Activated CD8-positive, alpha-beta T cell treated with anti-CD3 and anti-CD28 coated beads for 36 hours (primary cell): Measurements from ENCODE around the gene ELK4. TPM values are rescaled to one million over a fixed set of nuclear protein-coding genes. Genes with fewer than 3 reads are reported as not detected.
A peak's percentile ranks its signal among the peaks of the same experiment; 100 is the strongest.

Experiments
- ATAC-seq: fragments of 200-7000 bp; cut with Tn5 transposase; one replicate; pipeline ENCODE4 v1.10.0; 2021; ENCODE audit warnings: mild to moderate bottlenecking, moderate library complexity
- CTCF ChIA-PET: fragments of 350-600 bp; sonication (Branson Sonifier 250); formaldehyde crosslinking; loops from one replicate; lab custom pipeline; 2021; ENCODE audit warnings: antibody characterized with exemption; lab: Charles Lee
- POLR2A ChIA-PET: fragments of 350-600 bp; sonication (Branson Sonifier 250); formaldehyde crosslinking; loops from one replicate; lab custom pipeline; 2021; ENCODE audit warnings: antibody characterized with exemption; lab: Charles Lee
- DNase-seq: peaks from one replicate; pipeline ENCODE4 v3.0.0-alpha.2; 2020
- H3K27ac Mint-ChIP-seq: one replicate; pipeline ENCODE4 v1.8.0; 2021; ENCODE audit warnings: mild to moderate bottlenecking, mixed read lengths
- H3K27me3 Mint-ChIP-seq: one replicate; pipeline ENCODE4 v1.8.0; 2021; ENCODE audit warnings: mixed read lengths
- H3K36me3 Mint-ChIP-seq: one replicate; pipeline ENCODE4 v1.8.0; 2021; ENCODE audit warnings: low read depth, mixed read lengths
- H3K4me1 Mint-ChIP-seq: one replicate; pipeline ENCODE4 v1.8.0; 2021; ENCODE audit warnings: low read depth, mixed read lengths
- H3K4me3 Mint-ChIP-seq: one replicate; pipeline ENCODE4 v1.8.0; 2021; ENCODE audit warnings: mild to moderate bottlenecking, moderate library complexity, mixed read lengths
- H3K9me3 Mint-ChIP-seq: one replicate; pipeline ENCODE4 v1.8.0; 2021; ENCODE audit warnings: mixed read lengths
- CTCF ChIP-seq: fragments of 200-600 bp; IDR thresholded peaks from one replicate; pipeline ENCODE4 v1.8.0; 2022; ENCODE audit warnings: antibody characterized with exemption, mild to moderate bottlenecking
- intact Hi-C: fragments of 100-400 bp; cut with micrococcal nuclease; formaldehyde crosslinking; loops from one replicate; pipeline ENCODE4 v1.10.0; 2022
- total RNA-seq, 2 experiments: library from RNA; stranded (reverse); gene quantifications; one replicate each; pipeline ENCODE4 v1.2.3, GENCODE V29; 2021

ELK4 gene
- total RNA-seq, 2 experiments from 2014 or later, result 61.5 to 62.1 TPM

- DNase-seq, result peak; percentile 94
These were observed 622 bp downstream of the ELK4 start for GRCh38 chr1:205631010-205631767.

GRCh38 chr1:205630651-205631009 is 1.2 kb downstream of the ELK4 start:
- ATAC-seq, result no peak

More at GRCh38 chr1:205631010-205631767, 622 bp downstream of the ELK4 start:
- H3K36me3 Mint-ChIP-seq, result peaks cover 34% of the 10 kb centered on the region
- no peaks in the 10 kb centered on the region for H3K27me3 Mint-ChIP-seq
- H3K27ac Mint-ChIP-seq, result peak overlapping the region; percentile 96
- ChIA-PET POLR2A (interaction anchor here (0.9 to 4.8 kb wide), 13 partner anchors 11 to 141 kb away, joined by 3 to 119 read pairs (median 5); no protein-coding TSS in a partner anchor), CTCF (interaction anchor here (1.0 to 11.8 kb wide), 13 partner anchors 11 to 346 kb away, joined by 3 to 306 read pairs (median 9); a partner anchor contains a TSS)
- H3K4me3 Mint-ChIP-seq, result peak overlapping the region; percentile 93
- H3K9me3 Mint-ChIP-seq, result no peaks in the 10 kb centered on the region
- ATAC-seq, result peak; percentile 76
- intact Hi-C loops, result no loop called here
- peaks cover 40% of the 10 kb centered on the region for H3K4me1 Mint-ChIP-seq
- no peak for TF ChIP-seq CTCF

GRCh38 chr1:205630241-205630640 is 1.6 kb downstream of the ELK4 start:
- H3K27me3 Mint-ChIP-seq, result no peaks in the 10 kb centered on the region
- ChIA-PET POLR2A (interaction anchor here (0.6 to 4.8 kb wide), 9 partner anchors 10 to 72 kb away, joined by 3 to 119 read pairs (median 5); no protein-coding TSS in a partner anchor), CTCF (interaction anchor here (4.1 to 11.8 kb wide), 3 partner anchors 29 to 38 kb away, joined by 26 to 306 read pairs (median 55); no protein-coding TSS in a partner anchor)
- no peak for TF ChIP-seq CTCF
- H3K9me3 Mint-ChIP-seq, result no peaks in the 10 kb centered on the region
- ATAC-seq (no peak), DNase-seq (no peak)
- peak overlapping the region; percentile 93 for H3K4me3 Mint-ChIP-seq
- H3K27ac Mint-ChIP-seq, result peak overlapping the region; percentile 96
- peaks cover 49% of the 10 kb centered on the region for H3K4me1 Mint-ChIP-seq
- intact Hi-C loops, result no loop called here
- H3K36me3 Mint-ChIP-seq, result peaks cover 39% of the 10 kb centered on the region

More at GRCh38 chr1:205630651-205631009, 1.2 kb downstream of the ELK4 start:
- no peak for TF ChIP-seq CTCF
- Mint-ChIP-seq H3K4me1 (peaks cover 46% of the 10 kb centered on the region), H3K9me3 (no peaks in the 10 kb centered on the region), H3K27ac (peak overlapping the region; percentile 96), H3K27me3 (no peaks in the 10 kb centered on the region), H3K4me3 (peak overlapping the region; percentile 93), H3K36me3 (peaks cover 39% of the 10 kb centered on the region)
- ChIA-PET CTCF (interaction anchor here (1.0 to 11.8 kb wide), 5 partner anchors 25 to 142 kb away, joined by 3 to 306 read pairs (median 26); no protein-coding TSS in a partner anchor), POLR2A (interaction anchor here (0.9 to 4.8 kb wide), 9 partner anchors 10 to 141 kb away, joined by 3 to 119 read pairs (median 5); no protein-coding TSS in a partner anchor)
- no peak for DNase-seq
- intact Hi-C loops, result no loop called here

- ATAC-seq (no peak), DNase-seq (peak; percentile 19)
- no peak for TF ChIP-seq CTCF
- H3K36me3 Mint-ChIP-seq, result peaks cover 39% of the 10 kb centered on the region
- no peaks in the 10 kb centered on the region for H3K9me3 Mint-ChIP-seq
- H3K4me1 Mint-ChIP-seq, result peaks cover 54% of the 10 kb centered on the region
- CTCF ChIA-PET, result interaction anchor here (2.1 to 11.8 kb wide), 4 partner anchors 16 to 38 kb away, joined by 6 to 306 read pairs (median 40); no protein-coding TSS in a partner anchor
- peak overlapping the region; percentile 96 for H3K27ac Mint-ChIP-seq
- peak overlapping the region; percentile 93 for H3K4me3 Mint-ChIP-seq
- H3K27me3 Mint-ChIP-seq, result no peaks in the 10 kb centered on the region
- intact Hi-C loops, result no loop called here
- POLR2A ChIA-PET, result interaction anchor here (0.6 to 4.8 kb wide), 6 partner anchors 9 to 73 kb away, joined by 3 to 119 read pairs (median 6); no protein-coding TSS in a partner anchor
These were observed 2.1 kb downstream of the ELK4 start for GRCh38 chr1:205629751-205630150.
